Glutamatergic neuron (in vitro differentiated cells): ENCODE data around the gene NFYC. TPM values are rescaled to one million over a fixed set of nuclear protein-coding genes. Genes with fewer than 3 reads are reported as not detected.

Experiments
- DNase-seq: peaks from one replicate; pipeline ENCODE4 v3.0.0; 2022
- H3K27ac Mint-ChIP-seq: one replicate; pipeline ENCODE4 v1.8.0; 2020; ENCODE audit warnings: mild to moderate bottlenecking, mixed read lengths, inconsistent platforms; ENCODE audit not compliant: unreplicated experiment
- H3K27me3 Mint-ChIP-seq: one replicate; pipeline ENCODE4 v1.8.0; 2020; ENCODE audit warnings: mild to moderate bottlenecking, moderate library complexity, mixed read lengths, inconsistent platforms; ENCODE audit not compliant: unreplicated experiment
- H3K36me3 Mint-ChIP-seq: one replicate; pipeline ENCODE4 v1.8.0; 2020; ENCODE audit warnings: mild to moderate bottlenecking, mixed read lengths, inconsistent platforms; ENCODE audit not compliant: unreplicated experiment
- H3K4me1 Mint-ChIP-seq: one replicate; pipeline ENCODE4 v1.8.0; 2020; ENCODE audit warnings: mild to moderate bottlenecking, low read depth, mixed read lengths, inconsistent platforms; ENCODE audit not compliant: unreplicated experiment
- H3K4me3 Mint-ChIP-seq: one replicate; pipeline ENCODE4 v1.8.0; 2020; ENCODE audit warnings: mild to moderate bottlenecking, mixed read lengths, inconsistent platforms; ENCODE audit not compliant: unreplicated experiment
- H3K9me3 Mint-ChIP-seq: one replicate; pipeline ENCODE4 v1.8.0; 2020; ENCODE audit warnings: mild to moderate bottlenecking, moderate library complexity, mixed read lengths, inconsistent platforms; ENCODE audit not compliant: unreplicated experiment
- total RNA-seq: library from RNA; stranded (reverse); fragmentation: NEBNext Ultra II Directional; extraction: Animal tissue kit (Norgen Biotek cat#: 25700); gene quantifications from one replicate; pipeline ENCODE4 v1.2.1, GENCODE V29; 2021; ENCODE audit not compliant: unreplicated experiment
- TF ChIP-seq, protein P1 (sequence below): fragments of 200-600 bp; sonication (generic); IDR thresholded peaks from one replicate; pipeline ENCODE4 v1.5.0; 2021; ENCODE audit not compliant: partially characterized antibody, unreplicated experiment

The NFYC gene
- total RNA-seq, 1 donor from 2014 or later: 44.2 TPM

DNA sequence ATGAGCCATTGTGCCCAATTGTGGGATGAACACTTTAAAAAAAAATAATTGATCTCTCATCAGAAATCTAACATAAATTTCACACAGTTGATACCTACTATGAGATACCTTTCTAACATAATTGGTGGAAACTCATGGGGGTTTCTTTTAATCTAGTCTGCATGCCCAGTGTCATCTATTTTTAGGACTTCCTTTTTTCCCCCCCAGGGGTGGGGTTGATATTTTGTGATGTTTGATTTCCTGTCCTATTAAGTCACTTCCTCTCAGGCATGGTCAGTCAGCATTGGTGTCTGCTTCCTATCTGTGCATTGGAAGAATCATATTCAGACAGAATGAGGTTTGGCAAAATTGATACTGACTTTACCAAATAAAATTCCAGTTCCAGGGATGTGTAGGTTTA is 21.5 kb downstream of the NFYC start:
- TF ChIP-seq, protein P1, sequence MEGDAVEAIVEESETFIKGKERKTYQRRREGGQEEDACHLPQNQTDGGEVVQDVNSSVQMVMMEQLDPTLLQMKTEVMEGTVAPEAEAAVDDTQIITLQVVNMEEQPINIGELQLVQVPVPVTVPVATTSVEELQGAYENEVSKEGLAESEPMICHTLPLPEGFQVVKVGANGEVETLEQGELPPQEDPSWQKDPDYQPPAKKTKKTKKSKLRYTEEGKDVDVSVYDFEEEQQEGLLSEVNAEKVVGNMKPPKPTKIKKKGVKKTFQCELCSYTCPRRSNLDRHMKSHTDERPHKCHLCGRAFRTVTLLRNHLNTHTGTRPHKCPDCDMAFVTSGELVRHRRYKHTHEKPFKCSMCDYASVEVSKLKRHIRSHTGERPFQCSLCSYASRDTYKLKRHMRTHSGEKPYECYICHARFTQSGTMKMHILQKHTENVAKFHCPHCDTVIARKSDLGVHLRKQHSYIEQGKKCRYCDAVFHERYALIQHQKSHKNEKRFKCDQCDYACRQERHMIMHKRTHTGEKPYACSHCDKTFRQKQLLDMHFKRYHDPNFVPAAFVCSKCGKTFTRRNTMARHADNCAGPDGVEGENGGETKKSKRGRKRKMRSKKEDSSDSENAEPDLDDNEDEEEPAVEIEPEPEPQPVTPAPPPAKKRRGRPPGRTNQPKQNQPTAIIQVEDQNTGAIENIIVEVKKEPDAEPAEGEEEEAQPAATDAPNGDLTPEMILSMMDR: no peak
- Mint-ChIP-seq H3K27ac (no peak overlapping the region), H3K27me3 (peaks cover 7% of the 10 kb centered on the region), H3K36me3 (no peaks in the 10 kb centered on the region), H3K9me3 (peaks cover 3% of the 10 kb centered on the region), H3K4me1 (peaks cover 17% of the 10 kb centered on the region), H3K4me3 (no peak overlapping the region)
- no peak for DNase-seq

DNA sequence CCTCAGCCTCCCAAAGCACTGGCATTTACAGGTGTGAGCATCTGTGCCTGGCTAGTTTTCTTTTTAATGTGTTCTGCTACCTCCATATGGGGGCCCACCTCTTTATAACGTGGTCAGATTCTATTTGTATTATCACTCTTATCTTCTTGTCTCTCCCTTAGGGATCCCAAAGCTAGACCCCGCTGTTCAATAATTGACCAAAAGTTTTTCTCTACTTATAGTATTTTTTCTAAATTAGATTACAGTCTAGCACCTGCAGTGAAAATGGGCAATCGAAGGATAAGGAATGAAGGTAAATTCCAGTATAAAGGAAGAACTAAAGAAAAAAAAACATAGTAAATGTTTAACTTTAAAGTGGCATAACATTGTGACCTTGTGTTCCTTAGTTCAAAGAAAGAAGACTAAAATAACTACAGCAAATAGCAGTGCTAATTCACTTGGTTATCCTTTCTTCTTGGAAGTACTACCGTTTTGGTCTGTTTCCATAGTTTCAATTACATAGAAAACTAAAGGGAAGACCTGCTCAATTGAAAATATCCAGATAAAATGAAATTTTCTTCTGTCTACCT is 24.1 kb downstream of the NFYC start:
- DNase-seq: no peak
- H3K9me3 Mint-ChIP-seq: no peaks in the 10 kb centered on the region
- H3K27ac Mint-ChIP-seq: no peak overlapping the region
- H3K4me1 Mint-ChIP-seq: peaks cover 10% of the 10 kb centered on the region
- H3K36me3 Mint-ChIP-seq: no peaks in the 10 kb centered on the region
- H3K4me3 Mint-ChIP-seq: no peak overlapping the region
- TF ChIP-seq, protein P1: no peak
- peaks cover 2% of the 10 kb centered on the region for H3K27me3 Mint-ChIP-seq

DNA sequence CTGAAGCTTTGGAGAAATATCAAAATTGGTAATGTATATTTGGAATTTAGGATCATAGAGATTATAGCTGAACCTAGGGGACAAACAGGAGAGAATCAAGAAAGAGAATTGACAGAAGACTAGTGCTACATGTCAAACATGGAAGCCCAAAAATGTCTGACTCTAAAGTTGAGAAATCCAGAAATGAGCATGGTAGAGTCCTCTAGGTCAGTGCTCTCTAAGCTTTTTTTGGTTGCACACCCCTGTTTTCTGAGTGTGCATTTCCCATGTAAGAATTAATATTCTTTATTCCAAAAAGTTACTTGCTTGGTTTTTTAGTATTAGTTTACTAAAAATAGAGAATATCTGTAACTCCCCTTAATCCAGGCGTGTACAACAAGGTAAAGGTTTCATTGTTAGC is 25.6 kb downstream of the NFYC start:
- H3K4me3 Mint-ChIP-seq: no peak overlapping the region
- TF ChIP-seq, protein P1: no peak
- H3K27me3 Mint-ChIP-seq: peaks cover 2% of the 10 kb centered on the region
- no peaks in the 10 kb centered on the region for H3K36me3 Mint-ChIP-seq
- no peaks in the 10 kb centered on the region for H3K4me1 Mint-ChIP-seq
- H3K9me3 Mint-ChIP-seq: no peaks in the 10 kb centered on the region
- DNase-seq: no peak
- no peak overlapping the region for H3K27ac Mint-ChIP-seq

DNA sequence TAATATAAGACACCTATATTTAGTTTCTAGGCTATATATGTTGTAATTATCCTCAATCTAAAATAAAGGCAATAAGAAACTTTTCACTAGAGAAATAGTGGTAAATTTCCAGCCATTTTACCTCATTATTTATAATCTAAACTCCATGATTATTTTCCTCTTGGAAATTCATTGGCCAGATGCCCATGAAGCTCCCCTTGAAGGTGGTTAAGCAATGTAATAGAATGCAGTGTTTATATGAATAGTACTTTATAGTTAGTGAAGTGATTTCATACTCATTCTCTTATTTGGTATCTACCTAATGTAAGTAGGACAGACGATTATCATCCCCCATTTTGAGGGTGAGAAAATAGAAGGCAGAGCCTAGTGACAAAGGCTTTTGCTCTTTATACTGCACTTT is 26.5 kb downstream of the NFYC start:
- H3K4me1 Mint-ChIP-seq: peaks cover 4% of the 10 kb centered on the region
- no peak overlapping the region for H3K4me3 Mint-ChIP-seq
- H3K36me3 Mint-ChIP-seq: no peaks in the 10 kb centered on the region
- peaks cover 2% of the 10 kb centered on the region for H3K27me3 Mint-ChIP-seq
- H3K9me3 Mint-ChIP-seq: no peaks in the 10 kb centered on the region
- no peak for DNase-seq
- H3K27ac Mint-ChIP-seq: no peak overlapping the region
- TF ChIP-seq, protein P1: no peak

DNA sequence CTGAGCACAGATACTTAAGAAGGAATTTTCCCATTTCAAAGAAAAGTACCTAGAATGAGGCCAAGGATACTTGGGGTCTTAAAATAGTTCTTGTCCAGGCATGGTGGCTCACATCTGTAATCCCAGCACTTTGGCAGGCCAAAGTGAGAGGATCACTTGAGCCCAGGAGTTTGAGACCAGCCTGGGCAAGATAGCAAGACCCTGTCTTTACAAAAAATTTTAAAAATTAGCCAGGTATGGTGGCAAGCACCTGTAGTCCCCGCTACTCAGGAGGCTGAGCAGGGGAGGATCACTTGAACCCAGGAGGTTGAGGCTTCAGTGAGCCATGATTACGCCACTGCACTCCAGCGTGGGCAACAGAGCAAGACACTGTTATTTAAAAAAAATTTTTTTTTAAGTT is 29.0 kb downstream of the NFYC start:
- no peaks in the 10 kb centered on the region for H3K9me3 Mint-ChIP-seq
- peak overlapping the region; percentile 39 for H3K27ac Mint-ChIP-seq
- no peak for DNase-seq
- peaks cover 4% of the 10 kb centered on the region for H3K4me1 Mint-ChIP-seq
- H3K4me3 Mint-ChIP-seq: no peak overlapping the region
- no peaks in the 10 kb centered on the region for H3K36me3 Mint-ChIP-seq
- no peaks in the 10 kb centered on the region for H3K27me3 Mint-ChIP-seq
- TF ChIP-seq, protein P1: no peak
